ENCODE measurements around the gene TRPV5. TPM values are rescaled to one million over a fixed set of nuclear protein-coding genes. Genes with fewer than 3 reads are reported as not detected.

Gene TRPV5
- total and polyA plus RNA-seq, 2 donors = 0.26 TPM; not detected in 1

- H3K36me3 ChIP-seq (ENCODE audit: insufficient read depth) = no peaks in the 10 kb centered on the region
These were observed 20.5 kb downstream of the TRPV5 start for GRCh38 chr7:142913051-142913450.

GRCh38 chr7:142910481-142910880, 23.1 kb downstream of the TRPV5 start:
- Histone ChIP-seq H3K4me3 (ENCODE audit: low read depth, low read length) (no peak overlapping the region), H3K27ac (ENCODE audit: low read depth) (no peak overlapping the region), H3K36me3 (ENCODE audit: insufficient read depth) (no peaks in the 10 kb centered on the region), H3K4me1 (ENCODE audit: insufficient read depth) (peaks cover 1% of the 10 kb centered on the region)
- DNase-seq (ENCODE audit: extremely low spot score) = no peak
- 66% methylated on average over 2 of the region's 2 CpGs for WGBS

More at GRCh38 chr7:142913051-142913450, 20.5 kb downstream of the TRPV5 start:
- DNase-seq (ENCODE audit: extremely low spot score) = no peak
- Histone ChIP-seq H3K27ac (ENCODE audit: low read depth) (no peak overlapping the region), H3K4me3 (ENCODE audit: low read depth, low read length) (no peak overlapping the region), H3K4me1 (ENCODE audit: insufficient read depth) (peaks cover 1% of the 10 kb centered on the region)
- WGBS = 53% methylated on average over 3 of the region's 3 CpGs

- H3K27ac ChIP-seq (ENCODE audit: low read depth) = no peak overlapping the region
- H3K4me1 ChIP-seq (ENCODE audit: insufficient read depth) = peaks cover 1% of the 10 kb centered on the region
- no peak for DNase-seq (ENCODE audit: extremely low spot score)
- H3K36me3 ChIP-seq (ENCODE audit: insufficient read depth) = no peaks in the 10 kb centered on the region
- 62% methylated on average over 2 of the region's 2 CpGs for WGBS
- no peak overlapping the region for H3K4me3 ChIP-seq (ENCODE audit: low read depth, low read length)
These were observed 23.5 kb downstream of the TRPV5 start for GRCh38 chr7:142910031-142910433.

- peaks cover 1% of the 10 kb centered on the region for H3K4me1 ChIP-seq (ENCODE audit: insufficient read depth)
These were observed 24.3 kb downstream of the TRPV5 start for GRCh38 chr7:142908921-142909890.

GRCh38 chr7:142908290-142908689, 25.3 kb downstream of the TRPV5 start:
- DNase-seq (ENCODE audit: extremely low spot score) = no peak
- 86% methylated on average over 11 of the region's 11 CpGs for WGBS
- Histone ChIP-seq H3K4me1 (ENCODE audit: insufficient read depth) (no peaks in the 10 kb centered on the region), H3K27ac (ENCODE audit: low read depth) (no peak overlapping the region), H3K36me3 (ENCODE audit: insufficient read depth) (no peaks in the 10 kb centered on the region), H3K4me3 (ENCODE audit: low read depth, low read length) (no peak overlapping the region)

More at GRCh38 chr7:142908921-142909890, 24.3 kb downstream of the TRPV5 start:
- Histone ChIP-seq H3K36me3 (ENCODE audit: insufficient read depth) (no peaks in the 10 kb centered on the region), H3K27ac (ENCODE audit: low read depth) (no peak overlapping the region), H3K4me3 (ENCODE audit: low read depth, low read length) (no peak overlapping the region)
- no peak for DNase-seq (ENCODE audit: extremely low spot score)
- 73% methylated on average over 21 of the region's 21 CpGs for WGBS

- DNase-seq (ENCODE audit: extremely low spot score) = no peak
- no peaks in the 10 kb centered on the region for H3K4me1 ChIP-seq (ENCODE audit: insufficient read depth)
- 74% methylated on average over 2 of the region's 2 CpGs for WGBS
- no peak overlapping the region for H3K27ac ChIP-seq (ENCODE audit: low read depth)
- H3K36me3 ChIP-seq (ENCODE audit: insufficient read depth) = no peaks in the 10 kb centered on the region
- H3K4me3 ChIP-seq (ENCODE audit: low read depth, low read length) = no peak overlapping the region
These were observed 26.9 kb downstream of the TRPV5 start for GRCh38 chr7:142906643-142907042.

- no peak for DNase-seq (ENCODE audit: extremely low spot score)
- Histone ChIP-seq H3K27ac (ENCODE audit: low read depth) (no peak overlapping the region), H3K4me1 (ENCODE audit: insufficient read depth) (no peaks in the 10 kb centered on the region), H3K4me3 (ENCODE audit: low read depth, low read length) (no peak overlapping the region), H3K36me3 (ENCODE audit: insufficient read depth) (no peaks in the 10 kb centered on the region)
- WGBS = 79% methylated on average over 2 of the region's 2 CpGs
These were observed 27.8 kb downstream of the TRPV5 start for GRCh38 chr7:142905759-142906158.

- no peaks in the 10 kb centered on the region for H3K4me1 ChIP-seq (ENCODE audit: insufficient read depth)
- H3K4me3 ChIP-seq (ENCODE audit: low read depth, low read length) = no peak overlapping the region
- DNase-seq (ENCODE audit: extremely low spot score) = no peak
- no peak overlapping the region for H3K27ac ChIP-seq (ENCODE audit: low read depth)
- no peaks in the 10 kb centered on the region for H3K36me3 ChIP-seq (ENCODE audit: insufficient read depth)
These were observed 29.4 kb downstream of the TRPV5 start for GRCh38 chr7:142904128-142904527.

GRCh38 chr7:142901426-142902259, 31.9 kb downstream of the TRPV5 start:
- H3K4me3 ChIP-seq (ENCODE audit: low read depth, low read length) = no peak overlapping the region

GRCh38 chr7:142899661-142900060, 33.9 kb downstream of the TRPV5 start:
- H3K36me3 ChIP-seq (ENCODE audit: insufficient read depth) = no peaks in the 10 kb centered on the region
- DNase-seq (ENCODE audit: extremely low spot score) = no peak
- no peak overlapping the region for H3K4me3 ChIP-seq (ENCODE audit: low read depth, low read length)
- H3K4me1 ChIP-seq (ENCODE audit: insufficient read depth) = no peaks in the 10 kb centered on the region
- H3K27ac ChIP-seq (ENCODE audit: low read depth) = no peak overlapping the region
- 23% methylated on average over 3 of the region's 3 CpGs for WGBS

More at GRCh38 chr7:142901426-142902259, 31.9 kb downstream of the TRPV5 start:
- no peak for DNase-seq (ENCODE audit: extremely low spot score)
- 78% methylated on average over 15 of the region's 15 CpGs for WGBS
- Histone ChIP-seq H3K4me1 (ENCODE audit: insufficient read depth) (no peaks in the 10 kb centered on the region), H3K27ac (ENCODE audit: low read depth) (no peak overlapping the region), H3K36me3 (ENCODE audit: insufficient read depth) (no peaks in the 10 kb centered on the region)

- 64% methylated on average over 3 of the region's 3 CpGs for WGBS
- DNase-seq (ENCODE audit: extremely low spot score) = no peak
- Histone ChIP-seq H3K4me3 (ENCODE audit: low read depth, low read length) (no peak overlapping the region), H3K27ac (ENCODE audit: low read depth) (no peak overlapping the region), H3K4me1 (ENCODE audit: insufficient read depth) (no peaks in the 10 kb centered on the region), H3K36me3 (ENCODE audit: insufficient read depth) (no peaks in the 10 kb centered on the region)
These were observed 35.0 kb downstream of the TRPV5 start for GRCh38 chr7:142898377-142899170.

GRCh38 chr7:142897691-142898090, 35.9 kb downstream of the TRPV5 start:
- no peak overlapping the region for H3K27ac ChIP-seq (ENCODE audit: low read depth)
- 90% methylated on average over 7 of the region's 7 CpGs for WGBS
- no peaks in the 10 kb centered on the region for H3K4me1 ChIP-seq (ENCODE audit: insufficient read depth)
- DNase-seq (ENCODE audit: extremely low spot score) = no peak
- no peak overlapping the region for H3K4me3 ChIP-seq (ENCODE audit: low read depth, low read length)
- no peaks in the 10 kb centered on the region for H3K36me3 ChIP-seq (ENCODE audit: insufficient read depth)

GRCh38 chr7:142896741-142897379, 36.7 kb downstream of the TRPV5 start:
- H3K27ac ChIP-seq (ENCODE audit: low read depth) = no peak overlapping the region
- 81% methylated on average over 3 of the region's 3 CpGs for WGBS
- H3K4me1 ChIP-seq (ENCODE audit: insufficient read depth) = no peaks in the 10 kb centered on the region
- no peaks in the 10 kb centered on the region for H3K36me3 ChIP-seq (ENCODE audit: insufficient read depth)
- no peak overlapping the region for H3K4me3 ChIP-seq (ENCODE audit: low read depth, low read length)
- no peak for DNase-seq (ENCODE audit: extremely low spot score)

All from urinary bladder (tissue), 4 donors.